ENCODE data around the gene ADORA2B.
"Not testable (repeated sequence)": the region's sequence is repeated elsewhere in the genome, so short reads cannot be mapped to it uniquely, and the experiment has no call there.

The ADORA2B gene

GRCh38 chr17:15944759-15945526, at the start of gene ADORA2B:
TSS of gene ADORA2B (plus strand) at chr17:15945130. CDS start at chr17:15945249, 119 bp downstream.
- DNase-seq (ENCODE audit: low read depth in 2 of 2) = peak; percentile 10 to 41

- no peak for DNase-seq (ENCODE audit: low read depth in 2 of 2)
These were observed 48.7 kb upstream of the ADORA2B start for GRCh38 chr17:15896277-15896676.

GRCh38 chr17:15896834-15897233, 48.1 kb upstream of the ADORA2B start:
- DNase-seq (ENCODE audit: low read depth in 2 of 2) = no peak

GRCh38 chr17:15899596-15899995, 45.3 kb upstream of the ADORA2B start:
- DNase-seq (ENCODE audit: low read depth in 2 of 2) = not testable (repeated sequence)

DNA sequence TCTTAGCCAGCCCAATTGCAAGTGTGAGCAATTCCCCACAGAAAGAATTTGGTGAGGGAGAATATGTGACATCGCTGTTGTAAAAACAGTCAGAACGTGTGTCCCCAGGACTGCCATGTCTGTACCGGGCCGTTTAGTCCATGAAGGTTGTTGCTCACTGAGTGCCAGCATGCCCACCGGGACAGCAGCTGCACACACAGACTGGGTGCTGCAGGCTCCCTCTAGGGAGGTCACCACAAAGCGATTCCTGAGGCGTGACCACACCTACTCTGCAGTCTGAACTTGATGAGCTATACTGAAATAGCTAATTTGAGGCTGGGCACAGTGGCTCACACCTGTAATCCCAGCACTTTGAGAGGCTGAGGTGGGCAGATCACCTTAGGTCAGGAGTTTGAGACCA, 44.1 kb upstream of the ADORA2B start:
- DNase-seq (ENCODE audit: low read depth in 2 of 2) = no peak

DNA sequence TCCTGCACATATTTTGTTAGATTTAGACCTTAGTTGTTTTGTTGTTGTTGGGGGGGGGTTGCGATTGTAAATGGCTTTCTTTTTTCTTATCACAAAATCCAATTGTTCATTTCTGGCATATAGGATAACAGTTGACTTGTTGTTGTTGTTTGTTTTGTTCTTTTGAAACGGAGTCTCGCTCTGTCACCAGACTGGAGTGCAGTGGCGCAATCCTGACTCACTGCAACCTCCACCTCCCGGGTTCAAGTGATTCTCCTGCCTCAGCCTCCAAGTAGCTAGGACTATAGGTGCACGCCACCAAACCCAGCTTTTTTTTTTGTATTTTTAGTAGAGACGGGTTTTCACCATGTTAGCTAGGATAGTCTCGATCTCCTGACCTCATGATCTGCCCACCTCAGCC, 39.7 kb upstream of the ADORA2B start:
- not testable (repeated sequence) for DNase-seq (ENCODE audit: low read depth in 2 of 2)

GRCh38 chr17:15907290-15907689, 37.6 kb upstream of the ADORA2B start:
- no peak for DNase-seq (ENCODE audit: low read depth in 2 of 2)

DNA sequence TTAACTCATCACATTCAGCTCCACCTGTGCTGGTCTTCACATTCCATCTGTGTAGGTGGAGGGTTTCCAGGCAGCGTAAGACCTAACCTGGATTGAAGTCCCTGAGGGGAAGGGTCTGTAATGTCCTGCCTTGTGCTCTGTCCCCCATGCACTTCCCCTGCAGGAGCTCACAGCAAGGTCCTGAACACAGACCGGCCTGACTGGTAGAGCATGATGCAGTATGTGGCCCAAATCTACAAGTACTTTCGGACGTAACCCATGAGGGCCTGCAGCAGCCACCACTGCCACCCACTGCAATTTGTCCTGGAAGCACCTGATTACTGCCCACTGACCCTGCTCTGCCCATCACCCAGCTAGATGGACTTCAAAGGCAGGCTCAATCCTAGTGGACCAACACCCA, 36.6 kb upstream of the ADORA2B start:
- DNase-seq (ENCODE audit: low read depth in 2 of 2) = no peak

GRCh38 chr17:15909481-15909991, 35.4 kb upstream of the ADORA2B start:
- DNase-seq (ENCODE audit: low read depth in 2 of 2) = no peak

DNA sequence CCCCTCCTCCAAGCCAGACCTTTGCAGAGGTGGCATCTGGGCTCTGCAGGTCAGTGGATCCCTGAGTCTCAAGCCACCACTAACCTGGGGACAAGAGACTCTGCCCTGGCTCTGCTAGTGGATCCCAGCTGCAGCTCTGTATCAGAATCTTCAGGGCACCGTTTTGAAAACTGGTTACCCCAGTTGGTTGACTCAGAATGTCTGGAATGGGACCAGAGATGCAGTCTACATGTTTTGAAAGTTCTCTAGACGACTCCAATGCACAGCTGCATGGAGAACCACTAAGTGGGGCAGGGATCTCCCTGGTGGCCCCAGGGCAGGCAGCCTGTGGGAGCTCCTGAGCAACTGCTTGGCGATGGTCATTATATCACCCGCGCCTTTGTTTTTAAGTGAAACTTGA, 34.1 kb upstream of the ADORA2B start:
- DNase-seq (ENCODE audit: low read depth in 2 of 2) = no peak

- not testable (repeated sequence) for DNase-seq (ENCODE audit: low read depth in 2 of 2)
These were observed 33.2 kb upstream of the ADORA2B start for GRCh38 chr17:15911701-15912100.

- no peak for DNase-seq (ENCODE audit: low read depth in 2 of 2)
These were observed 32.4 kb upstream of the ADORA2B start for GRCh38 chr17:15912416-15912955.

GRCh38 chr17:15913826-15914225, 31.1 kb upstream of the ADORA2B start:
- no peak for DNase-seq (ENCODE audit: low read depth in 2 of 2)

GRCh38 chr17:15914400-15915170, 30.3 kb upstream of the ADORA2B start:
- no peak for DNase-seq (ENCODE audit: low read depth in 2 of 2)

- DNase-seq (ENCODE audit: low read depth in 2 of 2) = no peak
These were observed 29.0 kb upstream of the ADORA2B start for GRCh38 chr17:15915961-15916360.

GRCh38 chr17:15917021-15917437, 27.9 kb upstream of the ADORA2B start:
- no peak for DNase-seq (ENCODE audit: low read depth in 2 of 2)

- DNase-seq (ENCODE audit: low read depth in 2 of 2) = no peak
These were observed 27.4 kb upstream of the ADORA2B start for GRCh38 chr17:15917438-15918027.

GRCh38 chr17:15918261-15918660, 26.7 kb upstream of the ADORA2B start:
- DNase-seq (ENCODE audit: low read depth in 2 of 2) = no peak

DNA sequence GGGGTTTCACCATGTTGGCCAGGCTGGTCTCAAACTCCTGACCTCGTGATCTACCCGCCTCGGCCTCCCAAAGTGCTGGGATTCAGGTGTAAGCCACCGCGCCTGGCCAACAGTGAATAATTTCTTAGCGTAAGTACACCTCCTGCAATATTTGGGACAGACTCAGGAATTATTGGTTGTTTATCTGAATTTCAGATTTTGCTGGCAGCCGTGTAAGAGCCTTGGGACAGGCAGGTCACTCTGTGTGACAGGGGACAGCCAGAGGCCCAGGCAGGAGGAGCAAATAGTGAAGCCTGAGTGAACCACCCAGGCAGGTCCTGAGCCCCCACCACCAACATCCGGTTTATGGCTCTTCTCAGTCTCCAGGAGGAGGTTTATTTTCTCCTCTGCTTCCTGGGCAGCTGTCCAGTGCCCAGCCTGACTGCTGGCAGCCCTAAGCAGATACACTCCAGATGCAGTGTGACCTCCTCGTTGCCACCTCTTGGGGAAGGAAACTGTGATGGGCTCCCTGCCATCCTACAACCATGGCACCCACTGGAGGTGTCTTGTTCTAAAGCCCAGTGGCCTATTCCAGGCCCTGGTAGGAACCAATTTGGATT, 26.2 kb upstream of the ADORA2B start:
- no peak for DNase-seq (ENCODE audit: low read depth in 2 of 2)

GRCh38 chr17:15919466-15919865, 25.5 kb upstream of the ADORA2B start:
- DNase-seq (ENCODE audit: low read depth in 2 of 2) = no peak

GRCh38 chr17:15920758-15921239, 24.1 kb upstream of the ADORA2B start:
- DNase-seq (ENCODE audit: low read depth in 2 of 2) = no peak

- DNase-seq (ENCODE audit: low read depth in 2 of 2) = no peak
These were observed 23.3 kb upstream of the ADORA2B start for GRCh38 chr17:15921640-15922039.
